Measurements from ENCODE around the gene MAST4.

DNA sequence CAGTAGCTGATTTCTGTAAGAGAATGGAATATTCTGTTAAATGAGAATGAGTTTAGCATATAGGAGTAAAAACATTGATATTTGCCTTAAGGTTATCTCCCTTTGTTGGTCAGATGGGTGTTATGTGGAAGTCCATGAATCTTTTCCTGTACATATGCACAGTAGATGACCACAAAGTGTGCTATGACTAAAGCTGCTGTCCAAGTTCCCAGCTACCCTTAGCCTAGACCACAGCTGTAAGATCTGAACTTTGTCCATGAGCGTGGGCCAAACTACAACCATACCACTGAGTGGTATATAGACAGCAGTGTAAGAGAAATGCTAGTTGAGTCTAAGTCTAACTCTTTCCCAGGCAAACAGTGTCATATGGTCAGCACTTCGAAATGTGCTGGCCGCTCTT lies 551.6 kb downstream of the MAST4 start:
- TF ChIP-seq, protein P1, sequence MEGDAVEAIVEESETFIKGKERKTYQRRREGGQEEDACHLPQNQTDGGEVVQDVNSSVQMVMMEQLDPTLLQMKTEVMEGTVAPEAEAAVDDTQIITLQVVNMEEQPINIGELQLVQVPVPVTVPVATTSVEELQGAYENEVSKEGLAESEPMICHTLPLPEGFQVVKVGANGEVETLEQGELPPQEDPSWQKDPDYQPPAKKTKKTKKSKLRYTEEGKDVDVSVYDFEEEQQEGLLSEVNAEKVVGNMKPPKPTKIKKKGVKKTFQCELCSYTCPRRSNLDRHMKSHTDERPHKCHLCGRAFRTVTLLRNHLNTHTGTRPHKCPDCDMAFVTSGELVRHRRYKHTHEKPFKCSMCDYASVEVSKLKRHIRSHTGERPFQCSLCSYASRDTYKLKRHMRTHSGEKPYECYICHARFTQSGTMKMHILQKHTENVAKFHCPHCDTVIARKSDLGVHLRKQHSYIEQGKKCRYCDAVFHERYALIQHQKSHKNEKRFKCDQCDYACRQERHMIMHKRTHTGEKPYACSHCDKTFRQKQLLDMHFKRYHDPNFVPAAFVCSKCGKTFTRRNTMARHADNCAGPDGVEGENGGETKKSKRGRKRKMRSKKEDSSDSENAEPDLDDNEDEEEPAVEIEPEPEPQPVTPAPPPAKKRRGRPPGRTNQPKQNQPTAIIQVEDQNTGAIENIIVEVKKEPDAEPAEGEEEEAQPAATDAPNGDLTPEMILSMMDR (IDR thresholded peaks at IDR 0.05): no peak
- no peak for TF ChIP-seq EZH2 (IDR thresholded peaks at IDR 0.05)

Data from neural progenitor cell (in vitro differentiated cells).